Psoas muscle (tissue), 8 donors: Measurements from ENCODE around the gene ESRRG. TPM values are rescaled to one million over a fixed set of nuclear protein-coding genes. Genes with fewer than 3 reads are reported as not detected.

Experiments
- ATAC-seq, 4 donors: fragments of 200-7000 bp; cut with Tn5 transposase; one replicate each; pipeline ENCODE4 v1.9.1; 2020; ENCODE audit warnings: moderate library complexity in 3 of 4, mild to moderate bottlenecking in 2 of 4
- DNase-seq, 2 donors: peaks; one replicate each; pipeline ENCODE4 v3.0.0-alpha.2; 2020
- H3K27ac ChIP-seq: fragments of 200-600 bp; one replicate; pipeline ENCODE4 v1.8.0; 2022
- H3K27me3 ChIP-seq, 3 donors: fragments of 200-600 bp in 1 of 3; one replicate each; pipeline versions ENCODE4 v1.6.1 to v1.8.0; 2013 to 2022; ENCODE audit warnings: low read length in 2 of 3, mild to moderate bottlenecking in 2 of 3, moderate library complexity in 1 of 3; ENCODE audit not compliant: insufficient read depth in 3 of 3
- H3K36me3 ChIP-seq, 2 donors: fragments of 200-600 bp in 1 of 2; one replicate each; pipeline versions ENCODE4 v1.6.1 to v1.8.0; 2013 to 2022; ENCODE audit warnings: low read depth in 1 of 2, mild to moderate bottlenecking in 1 of 2, moderate library complexity in 1 of 2; ENCODE audit not compliant: insufficient read depth in 1 of 2
- H3K4me1 ChIP-seq: fragments of 200-600 bp; one replicate; pipeline ENCODE4 v1.8.0; 2022
- H3K4me3 ChIP-seq: fragments of 200-600 bp; one replicate; pipeline ENCODE4 v1.8.0; 2022; ENCODE audit warnings: mild to moderate bottlenecking
- H3K9me3 ChIP-seq: fragments of 200-600 bp; one replicate; pipeline ENCODE4 v1.8.0; 2022
- CTCF ChIP-seq: fragments of 200-600 bp; IDR thresholded peaks from one replicate; pipeline ENCODE4 v1.8.0; 2022; ENCODE audit warnings: antibody characterized with exemption
- WGBS, 3 donors: extraction: QIAGEN DNeasy Blood & Tissue Kit; methylation state at CpG; one replicate each; pipeline versions ENCODE4 v1.1.6 to v1.1.7; 2013; 5-methylcytosine and 5-hydroxymethylcytosine counted together
- intact Hi-C, 2 donors: fragments of 100-400 bp; cut with DNase I; formaldehyde crosslinking; loops; one replicate each; pipeline versions ENCODE4 v1.11.0 to v1.14.2; 2022
- polyA plus RNA-seq, 3 donors: library from polyadenylated mRNA; stranded (reverse); fragments of 200-250 nt; gene quantifications; one replicate each; pipeline ENCODE4 v1.2.3, GENCODE V29; 2013
- total RNA-seq, 4 donors: library from RNA; stranded (reverse); fragmentation: NEBNext Ultra II Directional in 2 of 4; extraction: Animal tissue kit (Norgen Biotek cat#: 25700) in 2 of 4; gene quantifications; one replicate each; pipeline versions ENCODE4 v1.2.1 to v1.2.4, GENCODE V29; 2021 to 2023
- donor health status: healthy with polysubstance abuse.
- donor health status: DM: no; HTN: no; CAD: no; lungs with moderate emphysema.
- donor health status: Bipolar disorder and iron deficiency.
- donor health status: healthy.
- donor health status: DM: yes; HTN: yes; CAD: no.
- donor health status: DM: no; HTN: no; CAD: no.
- donor health status: DM: no; HTN: no; CAD: no.
- donor health status: DM: yes; HTN: yes; CAD: no.

Gene ESRRG
- total and polyA plus RNA-seq, 7 donors = 2.5 to 34.4 (median 5.3) TPM

- intact Hi-C loops = no loop called here
- DNase-seq = no peak
Observed at GRCh38 chr1:216453777-216454176, 269.5 kb downstream of the ESRRG start.

More at GRCh38 chr1:216453777-216454176, 269.5 kb downstream of the ESRRG start:
- Histone ChIP-seq H3K4me1 (no peaks in the 10 kb centered on the region), H3K4me3 (no peak overlapping the region), H3K27me3 (no peaks in the 10 kb centered on the region), H3K27ac (no peak overlapping the region), H3K9me3 (no peaks in the 10 kb centered on the region), H3K36me3 (no peaks in the 10 kb centered on the region)
- TF ChIP-seq CTCF = no peak
- ATAC-seq = no peak
- 63 to 74% (median 68%) methylated on average over 2 of the region's 2 CpGs for WGBS, 3 donors
